GM12801 (cell line): Measurements from ENCODE around the gene CITED4.

Source experiments
- CTCF ChIP-seq: IDR thresholded peaks from one replicate; pipeline ENCODE4 v1.5.1; 2011; ENCODE audit warnings: control low read depth; ENCODE audit not compliant: insufficient read length; ENCODE audit errors: extremely low read depth

CITED4 gene

GRCh38 chr1:40849801-40850592, 12.2 kb downstream of the CITED4 start:
- TF ChIP-seq CTCF = peak; percentile 66

DNA sequence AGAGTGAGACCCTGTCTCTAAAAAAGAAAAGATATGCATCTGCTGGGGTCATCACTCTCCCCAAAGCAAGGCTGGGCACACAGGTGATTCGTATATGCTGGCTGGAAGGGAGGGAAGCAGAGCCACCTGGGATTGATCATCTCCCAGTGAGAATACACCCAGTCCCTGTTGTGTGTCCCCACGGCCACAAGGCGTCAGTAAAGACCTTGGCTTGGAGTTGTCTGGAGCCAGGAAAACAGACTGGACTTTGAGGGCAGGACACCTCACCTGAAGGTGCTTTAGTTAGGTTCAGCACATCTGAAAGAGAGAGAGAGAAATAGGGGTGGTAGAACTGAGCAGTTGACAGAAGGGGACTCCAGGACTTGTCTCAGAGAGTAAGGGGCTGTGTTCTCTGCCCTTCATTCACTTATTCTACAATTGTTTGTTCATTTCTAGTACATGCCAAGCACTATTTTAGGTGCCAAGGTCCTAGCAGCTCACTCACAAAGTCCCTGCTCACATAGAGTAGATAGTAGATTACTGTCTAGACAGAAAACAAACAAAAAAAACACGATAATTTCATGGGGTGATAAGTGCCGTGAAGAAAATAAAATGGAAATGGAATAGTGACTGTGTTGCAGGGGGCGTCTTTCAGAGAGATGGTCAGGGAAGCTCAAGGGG, 13.5 kb downstream of the CITED4 start:
- no peak for TF ChIP-seq CTCF

DNA sequence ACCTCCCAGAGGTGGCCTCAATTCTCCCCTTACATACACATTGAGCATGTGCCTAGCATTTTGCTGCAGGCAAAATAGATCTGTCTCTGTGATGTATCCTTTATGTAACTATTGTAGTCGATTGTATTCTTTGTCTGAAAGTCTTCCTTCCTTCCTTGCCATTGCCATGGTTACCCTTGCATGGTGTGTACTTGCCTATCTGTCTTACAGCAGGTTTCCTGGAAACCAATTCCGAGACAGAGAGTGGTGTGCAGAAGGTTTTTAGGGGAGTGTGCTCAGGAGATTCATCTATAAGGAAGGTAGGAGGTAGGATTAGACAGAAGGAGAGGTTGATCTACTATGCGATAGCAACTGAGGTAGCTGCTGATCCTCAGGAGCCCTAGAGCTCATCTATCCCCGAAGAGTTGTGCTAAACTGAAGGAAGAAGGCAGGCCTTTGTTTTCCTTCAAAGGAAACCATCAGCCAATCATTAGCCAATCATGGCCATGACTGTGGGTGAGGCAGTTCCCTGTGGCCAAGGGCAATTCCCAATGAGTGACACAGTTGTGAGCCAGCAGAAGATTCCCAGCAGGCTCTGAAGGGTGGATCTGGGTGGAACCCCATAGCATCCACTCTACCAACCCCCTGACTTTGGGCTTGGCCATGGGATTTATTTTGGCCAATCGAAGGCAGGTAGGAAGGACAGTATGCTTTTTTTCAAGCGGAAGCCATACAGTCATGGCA, 15.0 kb downstream of the CITED4 start:
- TF ChIP-seq CTCF = no peak

DNA sequence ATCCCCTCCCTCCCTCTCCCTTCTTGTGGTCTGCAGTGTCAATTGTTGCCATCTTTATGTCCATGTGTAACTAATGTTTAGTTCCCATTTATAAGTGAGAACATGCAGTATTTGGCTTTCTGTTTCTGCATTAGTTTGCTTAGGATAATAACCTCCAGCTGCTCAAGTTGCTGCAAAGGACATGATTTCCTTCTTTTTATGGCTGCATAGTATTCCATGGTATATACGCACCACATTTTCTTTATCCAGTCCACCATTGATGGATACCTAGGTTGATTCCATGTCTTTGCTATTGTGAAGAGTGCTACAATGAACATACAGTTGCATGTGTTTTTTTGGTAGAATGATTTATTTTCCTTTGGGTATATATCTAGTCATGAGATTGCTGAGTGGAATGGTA, 16.3 kb downstream of the CITED4 start:
- TF ChIP-seq CTCF = no peak

DNA sequence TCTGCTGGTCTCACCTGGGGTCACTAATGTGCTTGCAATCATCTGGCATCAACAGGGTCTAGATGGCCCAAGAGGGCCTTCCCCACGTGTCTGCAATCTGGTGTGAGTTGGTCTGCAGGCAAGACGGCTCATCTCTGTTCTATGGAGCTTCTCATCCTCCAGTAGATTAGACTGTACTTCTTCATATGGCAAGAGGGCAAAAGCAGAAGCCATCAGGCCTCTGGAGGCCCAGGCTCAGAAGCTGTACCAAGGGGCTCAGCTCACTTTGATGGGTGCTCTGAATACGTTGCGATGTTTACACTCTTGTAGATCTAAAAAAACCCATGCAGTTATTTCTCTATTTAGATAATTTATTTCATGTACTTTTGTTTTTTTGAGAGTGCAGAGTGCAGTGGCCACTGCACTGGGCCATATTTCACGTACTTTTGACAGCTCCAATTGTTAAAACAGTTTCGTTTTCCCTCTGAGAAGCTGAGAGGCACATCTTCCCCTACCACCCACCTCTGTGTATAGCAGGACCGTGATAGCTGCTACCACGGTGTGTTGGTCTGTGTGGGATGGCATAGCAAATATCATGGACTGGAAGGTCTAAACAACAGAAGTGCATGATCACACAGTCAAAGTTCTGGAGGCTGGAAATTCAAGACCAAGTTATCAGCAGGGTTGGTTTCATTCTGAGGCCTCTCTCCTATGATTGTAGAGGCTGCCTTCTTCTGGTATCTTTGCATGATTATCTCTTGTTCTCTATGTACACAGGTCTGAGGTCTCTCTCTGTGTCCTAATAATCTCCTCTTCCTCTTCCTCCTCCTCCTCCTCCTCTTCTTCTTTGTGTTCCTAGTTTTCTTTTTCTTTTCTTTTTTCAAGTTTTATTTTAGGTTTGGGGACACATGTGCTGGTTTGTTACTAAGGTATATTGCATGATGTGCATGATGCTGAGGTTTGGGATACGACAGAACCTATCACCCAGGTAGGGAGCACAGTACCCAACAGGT, 17.0 kb downstream of the CITED4 start:
- TF ChIP-seq CTCF = no peak

GRCh38 chr1:40844079-40844478, 18.1 kb downstream of the CITED4 start:
- no peak for TF ChIP-seq CTCF
